Activated CD4-positive, alpha-beta T cell treated with anti-CD3 and anti-CD28 coated beads, Interleukin-2, amount 10 ng/mL, durations not matched to agents 7 days and 5 days (primary cell): ENCODE data around the gene EXOC1. TPM values are rescaled to one million over a fixed set of nuclear protein-coding genes. Genes with fewer than 3 reads are reported as not detected.
A peak's percentile ranks its signal among the peaks of the same experiment; 100 is the strongest.
"Not testable (repeated sequence)": the region's sequence is repeated elsewhere in the genome, so short reads cannot be mapped to it uniquely, and the experiment has no call there.

Experiments
- CTCF ChIA-PET: fragments of 350-600 bp; sonication (Branson Sonifier 250); formaldehyde crosslinking; loops from one replicate; lab custom pipeline; 2021; ENCODE audit warnings: antibody characterized with exemption; lab: Charles Lee
- POLR2A ChIA-PET: fragments of 350-600 bp; sonication (Branson Sonifier 250); formaldehyde crosslinking; loops from one replicate; lab custom pipeline; 2021; ENCODE audit warnings: antibody characterized with exemption; lab: Charles Lee
- DNase-seq: peaks from one replicate; pipeline ENCODE4 v3.0.0-alpha.2; 2020
- H3K27ac Mint-ChIP-seq: one replicate; pipeline ENCODE4 v1.8.0; 2021; ENCODE audit warnings: mild to moderate bottlenecking, moderate library complexity, mixed read lengths
- H3K27me3 Mint-ChIP-seq: one replicate; pipeline ENCODE4 v1.8.0; 2021; ENCODE audit warnings: mixed read lengths
- H3K36me3 Mint-ChIP-seq: one replicate; pipeline ENCODE4 v1.8.0; 2021; ENCODE audit warnings: low read depth, mixed read lengths
- H3K4me1 Mint-ChIP-seq: one replicate; pipeline ENCODE4 v1.8.0; 2021; ENCODE audit warnings: mixed read lengths
- H3K4me3 Mint-ChIP-seq: one replicate; pipeline ENCODE4 v1.8.0; 2021; ENCODE audit warnings: mild to moderate bottlenecking, moderate library complexity, mixed read lengths
- H3K9me3 Mint-ChIP-seq: one replicate; pipeline ENCODE4 v1.8.0; 2021; ENCODE audit warnings: mixed read lengths
- total RNA-seq, 2 experiments: library from RNA; stranded (reverse); gene quantifications; one replicate each; pipeline ENCODE4 v1.2.3, GENCODE V29; 2021

EXOC1 gene
- total RNA-seq, 2 experiments from 2014 or later = 30.3 to 32.3 TPM

DNA sequence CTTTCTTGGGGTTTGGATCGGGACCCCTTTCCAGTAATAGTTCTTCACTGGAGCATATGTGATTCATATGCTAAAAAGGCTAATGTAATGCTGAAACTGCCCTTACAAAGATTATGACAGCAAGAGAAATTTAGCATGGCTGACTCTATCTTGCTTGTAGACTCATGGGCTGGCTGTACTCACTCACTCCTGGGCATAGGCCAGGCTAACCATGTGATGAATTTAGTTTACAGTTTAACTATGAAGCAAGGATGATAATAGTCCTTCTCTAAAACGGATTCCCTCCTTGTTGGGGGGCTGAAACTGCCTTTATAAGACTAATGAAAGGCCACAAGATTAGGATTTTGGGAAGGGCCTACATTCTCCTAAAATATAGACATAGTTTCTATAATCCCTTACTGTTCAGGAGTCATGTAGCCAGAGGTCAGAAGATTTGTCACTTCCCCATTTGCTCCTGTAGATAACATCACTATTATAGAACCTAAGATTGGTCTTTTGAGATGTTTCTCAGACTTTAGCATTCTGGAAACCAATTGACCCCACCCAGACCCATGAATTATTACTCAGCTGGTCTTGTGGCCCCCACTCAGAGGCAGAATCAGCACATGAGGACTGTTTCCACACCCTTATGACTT lies 74.5 kb downstream of the EXOC1 start:
- H3K27ac Mint-ChIP-seq = no peak overlapping the region
- peaks cover 2% of the 10 kb centered on the region for H3K9me3 Mint-ChIP-seq
- no peak for DNase-seq
- ChIA-PET CTCF (no interaction called here), POLR2A (no interaction called here)
- no peaks in the 10 kb centered on the region for H3K4me1 Mint-ChIP-seq
- no peaks in the 10 kb centered on the region for H3K27me3 Mint-ChIP-seq
- no peaks in the 10 kb centered on the region for H3K36me3 Mint-ChIP-seq
- no peak overlapping the region for H3K4me3 Mint-ChIP-seq

DNA sequence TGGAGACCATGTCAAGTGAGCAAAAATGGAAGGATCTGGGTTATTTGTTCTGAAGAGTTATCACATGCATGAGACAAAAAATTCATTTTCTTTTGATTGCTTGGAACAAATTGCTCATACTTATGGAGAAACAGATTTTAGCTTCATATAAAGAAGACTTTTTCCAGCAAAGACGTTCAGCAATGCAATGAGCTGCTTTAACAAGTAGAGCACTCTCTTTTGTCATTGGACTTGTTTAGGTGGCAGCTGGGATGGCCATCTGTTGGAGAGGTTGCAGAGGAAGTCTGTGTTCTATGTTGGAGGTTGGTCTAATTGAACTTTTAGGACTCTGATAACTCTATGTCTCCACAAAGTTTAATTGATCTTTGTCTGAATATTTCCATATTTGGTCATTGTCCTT lies 75.4 kb downstream of the EXOC1 start:
- CTCF ChIA-PET = interaction anchor here (1.0 kb wide), 1 partner anchor 18 kb away, joined by 4 read pairs; no protein-coding TSS in a partner anchor
- DNase-seq = no peak
- Mint-ChIP-seq H3K9me3 (peaks cover 2% of the 10 kb centered on the region), H3K27ac (no peak overlapping the region), H3K4me3 (no peak overlapping the region), H3K36me3 (no peaks in the 10 kb centered on the region), H3K4me1 (no peaks in the 10 kb centered on the region), H3K27me3 (no peaks in the 10 kb centered on the region)
- POLR2A ChIA-PET = no interaction called here

DNA sequence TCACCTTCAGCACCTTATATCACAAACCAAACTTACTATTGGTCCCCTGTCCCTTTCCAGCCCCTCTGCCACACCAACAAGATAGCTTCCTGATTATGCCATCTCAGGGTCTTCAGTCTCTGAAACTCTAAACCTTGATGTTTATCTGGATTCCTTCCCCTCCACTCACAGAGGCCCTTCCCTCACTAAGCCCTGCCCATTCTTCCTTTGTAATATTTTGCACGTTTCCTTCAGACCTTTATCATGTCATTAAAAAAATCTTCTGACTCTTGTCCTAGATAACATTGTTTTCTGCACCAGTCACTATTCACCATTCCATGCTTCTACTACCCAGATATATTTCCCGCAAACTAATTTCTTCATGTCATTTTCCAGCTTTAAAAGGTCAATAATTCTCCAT lies 77.6 kb downstream of the EXOC1 start:
- H3K27me3 Mint-ChIP-seq = peaks cover 5% of the 10 kb centered on the region
- no peak overlapping the region for H3K27ac Mint-ChIP-seq
- ChIA-PET CTCF (interaction anchor here (5.0 kb wide), 1 partner anchor 18 kb away, joined by 30 read pairs; the partner anchor contains the start of gene CEP135), POLR2A (no interaction called here)
- H3K4me3 Mint-ChIP-seq = no peak overlapping the region
- peaks cover 5% of the 10 kb centered on the region for H3K9me3 Mint-ChIP-seq
- H3K4me1 Mint-ChIP-seq = no peaks in the 10 kb centered on the region
- H3K36me3 Mint-ChIP-seq = no peaks in the 10 kb centered on the region
- no peak for DNase-seq

DNA sequence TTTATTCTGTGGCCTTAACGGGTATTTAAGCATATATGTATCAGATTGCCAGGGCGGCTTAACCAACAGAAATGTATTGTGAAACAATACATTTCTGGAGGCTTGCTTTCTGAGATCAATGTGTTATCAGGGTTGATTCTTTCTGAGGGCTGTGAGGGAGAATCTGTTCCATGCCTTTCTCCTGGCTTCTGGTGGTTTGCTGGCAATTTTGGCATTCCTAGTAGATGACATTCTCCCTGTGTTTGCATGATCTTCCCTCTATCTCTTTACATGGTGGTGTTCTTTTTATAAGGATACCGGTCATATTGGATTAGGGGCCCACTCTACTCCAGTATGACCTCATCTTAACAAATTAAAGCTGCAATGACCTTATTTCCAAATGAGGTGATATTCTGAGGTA lies 78.4 kb downstream of the EXOC1 start:
- H3K9me3 Mint-ChIP-seq = peaks cover 5% of the 10 kb centered on the region
- no peak overlapping the region for H3K27ac Mint-ChIP-seq
- peaks cover 5% of the 10 kb centered on the region for H3K27me3 Mint-ChIP-seq
- H3K4me1 Mint-ChIP-seq = no peaks in the 10 kb centered on the region
- ChIA-PET CTCF (interaction anchor here (5.0 kb wide), 1 partner anchor 17 kb away, joined by 30 read pairs; the partner anchor contains the start of gene CEP135), POLR2A (no interaction called here)
- no peak overlapping the region for H3K4me3 Mint-ChIP-seq
- H3K36me3 Mint-ChIP-seq = no peaks in the 10 kb centered on the region
- DNase-seq = no peak

DNA sequence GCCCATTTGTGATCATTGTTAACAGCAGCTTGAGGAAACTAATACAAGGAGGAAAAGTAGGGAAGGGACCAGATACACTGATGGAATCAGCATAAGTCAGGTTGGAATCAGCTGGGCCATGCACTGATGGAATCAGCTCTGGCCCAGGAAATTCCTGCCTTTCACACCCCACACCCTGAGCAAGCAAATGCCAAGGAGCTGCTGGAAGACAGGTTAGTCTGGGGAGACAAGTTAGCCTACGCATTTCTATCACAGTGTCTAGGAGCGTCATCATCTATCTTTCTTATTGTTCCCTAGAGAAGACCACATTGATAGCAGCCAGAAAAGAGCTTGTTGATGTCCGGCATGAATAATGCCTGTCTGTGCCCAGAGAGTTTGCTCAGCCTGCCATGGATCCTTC lies 79.1 kb downstream of the EXOC1 start:
- Mint-ChIP-seq H3K27ac (no peak overlapping the region), H3K4me1 (no peaks in the 10 kb centered on the region), H3K4me3 (no peak overlapping the region), H3K9me3 (peaks cover 7% of the 10 kb centered on the region), H3K36me3 (peaks cover under 1% of the 10 kb centered on the region), H3K27me3 (peaks cover 5% of the 10 kb centered on the region)
- POLR2A ChIA-PET = no interaction called here
- no peak for DNase-seq
- CTCF ChIA-PET = interaction anchor here (0.7 to 5.0 kb wide), 3 partner anchors 9 to 16 kb away, joined by 3 to 30 read pairs (median 3); partner anchors contain the start of gene CEP135

DNA sequence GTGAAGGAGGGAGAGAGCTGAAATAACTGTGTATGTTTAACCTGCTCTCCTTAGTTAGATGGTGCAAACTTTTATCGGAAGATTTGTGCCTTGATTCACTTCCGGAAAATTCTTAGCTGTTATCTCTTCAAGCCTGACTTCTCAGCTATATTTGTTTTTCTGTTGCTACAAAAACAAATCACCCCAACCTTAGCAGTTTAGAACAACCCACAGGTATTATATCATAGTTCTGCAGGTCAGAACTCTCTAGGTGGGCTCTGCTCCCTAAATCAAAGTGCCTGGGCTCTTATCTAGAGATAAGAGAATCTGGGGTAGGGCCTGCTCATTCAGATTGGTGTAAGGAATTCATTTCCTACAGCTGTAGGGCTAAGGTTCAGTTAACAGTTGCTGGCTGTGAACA lies 80.2 kb downstream of the EXOC1 start:
- DNase-seq = no peak
- Mint-ChIP-seq H3K36me3 (peaks cover 6% of the 10 kb centered on the region), H3K4me3 (no peak overlapping the region), H3K27ac (no peak overlapping the region), H3K9me3 (peaks cover 14% of the 10 kb centered on the region), H3K27me3 (peaks cover 5% of the 10 kb centered on the region), H3K4me1 (no peaks in the 10 kb centered on the region)
- CTCF ChIA-PET = interaction anchor here (1.2 to 5.0 kb wide), 2 partner anchors 12 to 15 kb away, joined by 3 to 30 read pairs; partner anchors contain the start of gene CEP135
- POLR2A ChIA-PET = no interaction called here

DNA sequence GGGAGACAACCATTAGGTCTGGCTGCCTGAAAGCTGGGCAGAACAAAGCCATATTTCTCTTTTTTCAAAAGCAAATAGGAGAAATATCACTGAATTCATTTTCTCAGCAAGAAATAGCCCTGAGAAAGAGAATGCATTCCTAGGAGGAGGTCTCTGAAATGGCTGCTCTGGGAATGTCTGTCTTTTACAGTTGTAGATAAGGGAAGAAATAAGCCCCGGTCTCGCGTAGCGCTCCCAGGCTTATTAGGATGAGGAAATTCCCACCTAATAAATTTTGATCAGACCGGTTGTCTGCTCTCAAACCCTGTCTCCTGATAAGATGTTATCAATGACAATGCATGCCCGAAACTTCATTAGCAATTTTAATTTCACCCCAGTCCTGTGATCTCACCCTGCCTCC lies 82.5 kb downstream of the EXOC1 start:
- POLR2A ChIA-PET, DNase-seq, H3K27ac Mint-ChIP-seq, H3K36me3 Mint-ChIP-seq, H3K4me3 Mint-ChIP-seq, CTCF ChIA-PET, H3K4me1 Mint-ChIP-seq, H3K27me3 Mint-ChIP-seq: not testable (repeated sequence)
- peaks cover 14% of the 10 kb centered on the region for H3K9me3 Mint-ChIP-seq

DNA sequence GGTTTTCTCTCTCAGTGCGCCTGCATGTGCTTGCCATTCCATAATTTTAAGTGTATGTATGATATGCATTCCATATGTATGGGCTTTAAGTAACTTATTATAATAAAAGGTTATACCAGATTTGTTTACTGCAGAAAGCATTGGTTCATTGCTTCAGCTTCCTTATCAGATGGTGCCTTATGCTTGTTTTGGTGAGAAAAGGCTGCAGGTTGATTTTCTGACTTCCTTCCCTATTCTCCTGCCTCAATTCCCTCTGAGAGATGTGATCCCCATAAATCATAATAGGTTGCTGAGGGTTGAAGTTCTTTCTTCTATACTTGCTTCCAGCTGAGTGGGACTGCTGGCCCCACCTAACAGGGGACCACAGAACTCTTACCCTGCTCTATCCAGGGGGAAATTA lies 85.0 kb downstream of the EXOC1 start:
- Mint-ChIP-seq H3K9me3 (peaks cover 14% of the 10 kb centered on the region), H3K4me1 (no peaks in the 10 kb centered on the region), H3K27ac (no peak overlapping the region), H3K4me3 (no peak overlapping the region), H3K36me3 (peaks cover 6% of the 10 kb centered on the region), H3K27me3 (peaks cover 5% of the 10 kb centered on the region)
- ChIA-PET CTCF (interaction anchor here (3.4 kb wide), 1 partner anchor 10 kb away, joined by 21 read pairs; the partner anchor contains the start of gene CEP135), POLR2A (no interaction called here)
- DNase-seq = no peak

DNA sequence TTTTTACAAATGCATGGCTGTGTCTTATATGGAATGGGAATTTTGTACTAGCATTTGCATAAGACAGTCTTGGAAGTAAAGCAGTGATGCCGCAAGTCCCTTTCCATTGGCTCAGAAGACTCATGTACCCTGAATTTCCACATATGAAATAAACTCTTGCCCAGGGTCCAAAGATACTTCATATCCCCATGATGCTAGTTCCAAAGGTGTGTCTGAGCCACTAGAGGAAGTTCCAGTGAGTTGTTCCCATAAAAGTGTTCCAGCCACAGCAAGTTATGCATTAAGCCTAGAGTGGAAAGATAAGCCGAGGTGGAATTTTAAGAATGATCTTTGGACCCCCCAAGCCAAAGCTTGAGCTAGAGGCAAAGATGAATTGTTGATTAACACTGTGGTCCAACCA lies 86.0 kb downstream of the EXOC1 start:
- POLR2A ChIA-PET = no interaction called here

DNA sequence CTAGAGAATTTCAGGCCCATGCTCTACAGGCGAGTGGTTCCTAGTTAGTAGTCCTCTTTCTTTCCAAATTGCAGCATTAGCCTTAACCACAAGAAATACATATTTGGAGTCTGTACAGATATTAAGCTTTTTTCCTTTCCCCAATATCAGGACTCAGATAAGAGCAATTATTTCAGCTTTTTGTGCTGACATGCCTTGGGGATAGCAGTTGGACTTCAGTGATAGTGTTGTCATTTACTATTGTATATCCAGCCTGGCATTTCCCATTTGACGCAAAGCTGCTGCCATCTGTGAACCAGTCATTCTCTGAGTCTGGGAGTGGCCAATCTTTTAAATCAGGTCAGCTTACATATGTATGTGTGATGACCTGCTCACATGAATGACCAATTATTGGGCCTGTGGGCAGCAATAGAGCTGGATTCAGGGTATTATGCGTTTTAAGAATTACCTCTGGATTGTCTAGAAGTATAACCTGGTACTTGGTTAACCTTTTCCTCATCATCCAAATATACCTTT lies 88.5 kb downstream of the EXOC1 start:
- Mint-ChIP-seq H3K36me3 (peaks cover 13% of the 10 kb centered on the region), H3K27ac (no peak overlapping the region), H3K4me1 (peaks cover 4% of the 10 kb centered on the region), H3K9me3 (peaks cover 15% of the 10 kb centered on the region), H3K4me3 (no peak overlapping the region), H3K27me3 (no peaks in the 10 kb centered on the region)
- CTCF ChIA-PET = interaction anchor here (0.6 to 1.3 kb wide), 3 partner anchors 9 to 1038 kb away, joined by 3 to 5 read pairs (median 3); no protein-coding TSS in a partner anchor
- no peak for DNase-seq
- POLR2A ChIA-PET = no interaction called here

More for the DNA sequence above, 86.0 kb downstream of the EXOC1 start:
- H3K4me1 Mint-ChIP-seq = no peaks in the 10 kb centered on the region
- peaks cover 6% of the 10 kb centered on the region for H3K36me3 Mint-ChIP-seq
- peaks cover 11% of the 10 kb centered on the region for H3K9me3 Mint-ChIP-seq
- CTCF ChIA-PET = interaction anchor here (3.4 kb wide), 1 partner anchor 9 kb away, joined by 21 read pairs; the partner anchor contains the start of gene CEP135
- no peak overlapping the region for H3K27ac Mint-ChIP-seq
- peaks cover 5% of the 10 kb centered on the region for H3K27me3 Mint-ChIP-seq
- H3K4me3 Mint-ChIP-seq = no peak overlapping the region
- no peak for DNase-seq

DNA sequence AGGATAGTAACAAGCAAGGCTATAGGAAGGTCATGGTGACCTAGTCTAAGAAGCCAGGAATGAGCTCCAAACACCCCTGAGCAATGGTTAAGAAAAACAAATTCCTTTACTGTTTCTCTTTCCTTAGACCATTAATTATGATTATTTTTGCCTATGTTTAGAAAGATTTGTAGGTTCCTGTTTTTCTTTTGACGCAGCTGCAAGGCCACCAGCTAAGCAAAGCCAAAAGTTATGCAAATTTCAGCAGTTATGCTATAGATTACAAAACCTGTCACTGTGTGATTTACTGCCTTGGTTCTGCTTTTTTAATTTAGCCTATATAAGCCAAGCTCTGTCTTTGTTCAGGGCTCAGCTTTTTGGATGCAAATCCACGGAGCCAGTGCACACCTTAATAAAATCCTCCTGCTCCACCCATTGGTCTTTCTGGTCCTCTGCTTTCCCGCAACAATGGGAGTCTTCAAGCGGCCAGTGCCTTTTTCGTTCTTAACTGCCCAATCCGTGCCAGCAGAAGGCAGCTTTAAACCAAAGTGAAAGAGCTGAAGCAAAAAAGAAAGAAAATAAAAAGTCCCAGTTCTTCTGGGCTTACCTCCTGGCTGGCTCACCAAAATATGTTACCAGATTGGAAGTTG lies 93.9 kb downstream of the EXOC1 start:
- Mint-ChIP-seq H3K27ac (peak overlapping the region; percentile 97), H3K36me3 (peaks cover 18% of the 10 kb centered on the region), H3K9me3 (peaks cover 4% of the 10 kb centered on the region), H3K4me1 (peaks cover 40% of the 10 kb centered on the region), H3K27me3 (no peaks in the 10 kb centered on the region), H3K4me3 (peak overlapping the region; percentile 77)
- DNase-seq = peak; percentile 10
- CTCF ChIA-PET = interaction anchor here (1.1 to 3.0 kb wide), 11 partner anchors 8 to 703 kb away, joined by 3 to 43 read pairs (median 4); no protein-coding TSS in a partner anchor
- POLR2A ChIA-PET = interaction anchor here (0.6 kb wide), 2 partner anchors 106 to 338 kb away, joined by 3 read pairs; no protein-coding TSS in a partner anchor

DNA sequence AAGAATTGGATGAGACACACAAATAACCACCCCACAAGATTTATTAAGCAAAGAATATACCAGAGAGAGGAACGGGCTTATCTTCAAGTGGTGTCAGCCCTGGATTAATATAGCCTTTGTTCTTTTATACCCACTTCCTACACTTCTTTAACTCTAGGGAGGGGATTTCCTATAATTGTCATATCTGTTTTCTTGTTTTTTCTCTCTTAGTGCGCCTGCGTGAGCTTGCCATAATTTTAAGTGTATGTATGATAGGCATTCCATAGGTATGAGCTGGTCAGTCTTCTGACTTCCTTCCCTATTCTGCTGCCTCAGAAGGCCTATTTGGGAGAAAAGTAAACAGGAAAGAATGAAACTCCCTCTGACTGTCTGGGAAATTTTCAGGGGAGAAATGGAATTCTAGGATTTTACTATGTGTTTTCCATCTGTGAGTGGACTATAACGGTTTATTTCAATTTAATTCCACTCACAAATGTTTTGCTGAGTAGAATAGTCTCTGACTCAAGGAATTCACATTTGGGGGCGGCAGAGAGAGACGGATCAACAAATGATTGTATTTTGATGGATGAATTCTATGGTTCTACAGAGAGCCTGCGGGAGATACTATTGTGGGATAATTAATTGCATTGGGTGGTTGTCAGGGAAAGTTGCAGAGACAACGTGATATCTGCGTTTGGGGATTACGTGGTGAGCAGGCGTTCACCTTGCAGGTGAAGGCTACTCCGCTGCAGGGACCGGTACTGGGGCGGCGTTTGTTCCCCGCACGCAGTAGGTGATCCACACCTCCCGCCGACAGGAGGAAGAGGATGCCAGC lies 94.7 kb downstream of the EXOC1 start:
- CTCF ChIA-PET = interaction anchor here (0.6 to 3.0 kb wide), 42 partner anchors 8 to 702 kb away, joined by 3 to 43 read pairs (median 4); partner anchors contain the start of genes PAICS and PPAT

More for the DNA sequence above, 94.7 kb downstream of the EXOC1 start:
- H3K36me3 Mint-ChIP-seq = peaks cover 19% of the 10 kb centered on the region
- peak overlapping the region; percentile 77 for H3K4me3 Mint-ChIP-seq
- H3K27ac Mint-ChIP-seq = peak overlapping the region; percentile 97
- H3K9me3 Mint-ChIP-seq = peaks cover 4% of the 10 kb centered on the region
- no peaks in the 10 kb centered on the region for H3K27me3 Mint-ChIP-seq
- peak; percentile 58 for DNase-seq
- POLR2A ChIA-PET = interaction anchor here (0.6 to 0.8 kb wide), 3 partner anchors 105 to 600 kb away, joined by 3 read pairs; no protein-coding TSS in a partner anchor
- peaks cover 43% of the 10 kb centered on the region for H3K4me1 Mint-ChIP-seq
